HG02759 (cell line): ENCODE data around the gene HSP90AA1.
"Not testable (repeated sequence)": the region's sequence is repeated elsewhere in the genome, so short reads cannot be mapped to it uniquely, and the experiment has no call there.

Source experiments
- ATAC-seq: cut with Tn5 transposase; IDR thresholded peaks from one replicate; pipeline ENCODE4 v1.9.1; 2021; ENCODE audit warnings: mild to moderate bottlenecking, moderate library complexity; ENCODE audit not compliant: unreplicated experiment

HSP90AA1 gene

DNA sequence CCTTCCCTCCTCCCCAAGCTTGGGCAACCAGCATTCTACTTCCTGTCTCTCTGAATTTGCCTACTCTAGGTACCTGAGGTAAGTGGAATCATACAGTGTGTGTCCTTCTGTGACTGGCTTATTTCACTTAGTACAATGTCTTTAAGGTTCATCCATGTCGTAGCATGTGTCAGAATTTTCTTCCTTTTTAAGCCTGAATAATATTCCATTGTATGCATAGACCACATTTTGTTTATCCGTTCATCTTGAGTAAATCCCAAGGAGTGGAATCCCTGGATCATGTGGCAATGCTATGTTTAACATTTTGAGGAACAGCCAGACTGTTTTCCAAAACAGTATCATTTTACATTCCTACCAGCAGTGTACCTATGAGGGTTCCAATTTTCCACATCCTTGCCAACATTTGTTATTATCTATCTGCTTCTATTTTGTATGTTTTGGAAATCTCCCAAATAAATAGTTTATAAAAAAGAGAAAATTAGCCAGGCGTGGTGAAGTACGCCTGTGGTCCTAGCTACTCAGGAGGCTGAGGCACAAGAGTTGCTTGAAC, 12.4 kb downstream of the HSP90AA1 start:
- ATAC-seq = no peak

DNA sequence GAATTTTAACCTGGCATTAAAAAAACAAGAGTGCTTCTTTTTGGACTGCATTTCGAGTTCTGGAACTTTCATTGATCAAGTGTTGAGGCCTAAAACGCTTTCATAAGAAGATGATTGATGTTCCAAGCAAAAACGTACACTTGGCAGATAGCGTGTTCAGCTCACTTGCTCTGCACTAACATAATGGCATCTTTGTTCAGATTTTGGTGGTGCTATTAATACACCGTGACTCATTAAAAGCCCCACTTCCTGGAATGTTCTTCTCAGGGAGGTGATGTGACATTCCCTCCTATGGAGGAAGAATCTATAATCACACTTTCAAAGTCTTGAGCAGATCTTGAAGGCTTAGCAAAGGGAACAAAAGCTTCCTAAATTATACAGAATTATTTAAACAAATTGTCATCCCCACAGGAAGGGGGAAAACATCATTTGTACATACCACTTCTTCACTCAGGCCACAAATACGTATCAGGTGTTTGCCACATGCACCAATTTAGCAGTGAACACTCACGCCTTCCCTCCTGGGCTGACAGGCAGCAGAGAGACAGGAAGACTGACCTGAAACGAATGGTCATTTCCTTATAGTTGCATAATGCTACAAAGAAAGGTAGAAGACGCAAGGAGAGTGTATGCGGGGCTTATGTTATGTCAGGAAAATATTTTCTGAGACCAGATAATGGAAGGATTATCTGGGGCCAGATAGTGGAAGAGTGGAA, 15.4 kb downstream of the HSP90AA1 start:
- no peak for ATAC-seq

GRCh38 chr14:102066041-102066451, 20.8 kb downstream of the HSP90AA1 start:
- ATAC-seq = no peak

DNA sequence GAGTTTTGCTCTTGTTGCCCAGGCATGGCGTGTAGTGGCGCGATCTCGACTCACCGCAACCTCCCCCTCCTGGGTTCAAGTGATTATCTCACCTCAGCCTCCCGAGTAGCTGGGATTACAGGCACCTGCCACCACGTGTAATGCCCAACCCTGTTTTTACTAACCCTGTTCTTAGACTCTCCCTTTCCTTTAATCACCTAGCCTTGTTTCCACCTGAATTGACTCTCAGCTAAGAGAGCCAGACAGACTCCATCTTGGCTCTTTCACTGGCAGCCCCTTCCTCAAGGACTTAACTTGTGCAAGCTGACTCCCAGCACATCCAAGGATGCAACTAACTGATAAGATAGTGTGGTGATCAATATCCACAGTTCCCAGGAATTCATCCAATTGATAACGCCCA, 22.3 kb downstream of the HSP90AA1 start:
- ATAC-seq = not testable (repeated sequence)

DNA sequence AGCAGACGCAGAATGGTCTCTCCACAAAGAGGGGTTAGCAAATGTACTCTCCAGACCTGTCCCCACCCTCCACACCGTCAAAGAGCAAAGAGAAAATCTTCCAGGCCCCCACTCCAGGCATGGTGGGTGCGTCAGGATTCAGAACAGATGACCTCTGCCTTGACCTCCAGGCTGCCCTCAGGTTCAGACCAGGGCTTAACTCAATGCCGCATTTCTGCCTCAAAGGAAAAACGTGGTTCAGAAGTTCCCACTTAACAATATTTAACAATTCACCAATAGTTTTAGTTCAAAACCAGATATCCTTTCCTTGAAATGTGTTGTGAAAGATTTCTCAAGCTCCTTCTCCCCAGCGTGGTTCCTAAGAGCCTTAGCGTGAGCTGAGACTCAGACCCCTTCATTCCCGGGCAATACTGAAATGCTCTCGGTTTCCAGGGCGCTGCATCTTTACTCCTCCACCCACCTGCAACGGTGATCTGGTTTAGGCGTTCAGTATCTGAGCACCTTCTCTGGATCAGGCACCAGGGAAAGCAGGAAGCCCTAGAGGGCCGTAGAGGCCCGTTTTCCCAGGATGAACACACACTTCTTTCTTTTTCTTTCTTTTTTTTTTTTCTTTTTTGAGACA, 22.9 kb downstream of the HSP90AA1 start:
- no peak for ATAC-seq

- peak; percentile 71 for ATAC-seq
Observed at GRCh38 chr14:102063109-102063807, 23.6 kb downstream of the HSP90AA1 start.

DNA sequence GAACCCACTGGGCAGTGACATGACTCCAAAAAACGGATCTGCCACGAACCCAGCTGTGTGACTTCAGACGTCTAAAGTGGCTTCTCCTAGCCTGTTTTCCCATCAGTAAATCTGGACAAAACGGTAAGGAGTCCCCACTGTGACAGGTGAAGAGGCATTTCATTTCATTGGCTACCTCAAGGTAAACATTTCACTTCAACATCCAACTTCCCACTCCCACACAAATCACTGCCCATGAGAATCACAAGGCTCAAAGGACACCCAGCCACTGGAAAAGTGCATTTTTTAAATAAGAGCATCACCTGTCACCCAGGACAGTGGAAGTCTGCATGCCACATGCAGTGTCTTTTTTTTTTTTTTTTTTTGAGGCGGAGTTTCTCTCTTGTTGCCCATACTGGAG, 27.9 kb downstream of the HSP90AA1 start:
- ATAC-seq = no peak

GRCh38 chr14:102058146-102058545, 28.7 kb downstream of the HSP90AA1 start:
- no peak for ATAC-seq

GRCh38 chr14:102057480-102058114, 29.2 kb downstream of the HSP90AA1 start:
- ATAC-seq = no peak

DNA sequence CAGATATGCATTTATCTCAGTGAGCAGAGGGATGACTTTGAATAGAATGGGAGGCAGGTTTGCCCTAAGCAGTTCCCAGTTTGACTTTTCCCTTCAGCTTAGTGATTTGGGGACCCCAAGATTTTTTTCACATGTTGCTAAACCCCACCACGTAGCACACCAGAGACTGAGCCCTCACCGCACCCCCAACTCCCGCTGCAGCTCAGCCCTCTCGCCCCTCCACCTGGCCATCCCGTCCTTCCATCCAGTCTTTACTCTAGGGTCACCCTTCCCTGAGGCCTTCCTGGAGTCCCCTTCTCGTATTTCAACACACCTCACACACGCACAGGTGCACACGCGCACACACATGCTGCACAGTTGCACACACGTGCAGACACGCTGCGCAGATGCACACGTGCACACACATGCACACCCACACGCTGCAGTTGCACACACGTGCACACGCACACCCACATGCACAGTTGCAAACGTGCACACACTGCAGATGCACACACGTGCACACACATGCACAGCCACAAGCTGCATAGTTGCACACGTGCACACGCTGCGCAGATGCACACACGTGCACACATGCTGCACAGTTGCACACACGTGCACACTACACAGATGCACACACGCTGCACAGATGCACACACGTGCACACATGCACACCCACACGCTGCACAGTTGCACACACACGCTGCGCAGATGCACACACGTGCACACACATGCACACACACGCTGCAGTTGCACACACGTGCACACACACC, 30.0 kb downstream of the HSP90AA1 start:
- no peak for ATAC-seq

DNA sequence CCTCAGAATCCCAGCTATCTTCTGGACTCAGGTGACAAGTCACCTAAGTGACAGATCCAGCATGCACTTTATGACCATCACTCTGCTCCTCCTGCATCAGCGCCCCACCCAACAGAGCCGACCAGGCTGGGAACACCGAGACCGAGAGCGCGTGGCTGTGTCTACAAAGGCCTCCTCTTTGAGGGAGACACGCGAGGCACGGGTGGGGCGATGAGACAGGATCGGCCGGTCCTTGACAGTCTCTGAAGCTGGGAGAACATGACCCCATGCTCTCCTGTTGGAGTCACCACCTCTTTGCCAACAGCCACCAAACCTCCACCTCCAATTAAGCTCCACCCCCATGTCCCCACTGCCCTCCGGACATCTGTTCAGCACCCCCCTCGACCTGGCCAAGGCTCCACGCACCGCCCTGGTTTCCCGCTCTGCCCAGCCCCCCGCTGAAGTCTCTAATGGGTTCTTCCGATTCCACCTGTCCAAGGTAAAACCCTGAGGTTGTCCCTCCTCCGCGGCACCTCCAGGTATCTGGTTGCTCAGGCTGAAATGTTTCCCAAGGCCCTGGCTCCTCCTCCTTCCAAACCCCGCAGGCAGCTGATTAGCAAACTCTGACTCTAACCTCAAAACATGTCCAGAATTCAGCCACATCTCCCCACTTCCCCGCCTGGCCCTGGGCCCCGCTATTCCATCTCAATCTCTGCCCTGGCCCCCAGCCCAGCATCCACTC, 31.5 kb downstream of the HSP90AA1 start:
- ATAC-seq = no peak

DNA sequence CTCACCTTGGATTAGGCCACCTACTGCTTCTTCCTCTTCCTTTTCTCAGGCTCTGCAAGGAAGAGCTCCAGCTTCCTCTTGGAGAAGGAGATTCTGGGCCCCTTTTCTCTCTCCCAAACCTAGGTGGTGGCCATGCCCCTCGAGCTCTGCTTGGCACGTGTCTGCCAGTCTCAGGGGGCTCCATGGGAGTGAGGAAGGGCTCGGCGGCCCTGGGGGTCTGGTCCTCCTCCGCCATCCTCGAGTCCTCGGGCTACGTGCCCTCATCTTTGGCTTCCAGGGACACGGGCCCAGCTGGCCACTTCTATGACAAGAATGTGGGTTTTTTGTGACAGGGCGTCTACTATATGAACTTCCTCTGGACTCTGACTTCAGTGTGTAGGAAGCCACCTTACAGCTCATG, 34.3 kb downstream of the HSP90AA1 start:
- no peak for ATAC-seq

GRCh38 chr14:102050625-102051024, 36.2 kb downstream of the HSP90AA1 start:
- ATAC-seq = no peak

DNA sequence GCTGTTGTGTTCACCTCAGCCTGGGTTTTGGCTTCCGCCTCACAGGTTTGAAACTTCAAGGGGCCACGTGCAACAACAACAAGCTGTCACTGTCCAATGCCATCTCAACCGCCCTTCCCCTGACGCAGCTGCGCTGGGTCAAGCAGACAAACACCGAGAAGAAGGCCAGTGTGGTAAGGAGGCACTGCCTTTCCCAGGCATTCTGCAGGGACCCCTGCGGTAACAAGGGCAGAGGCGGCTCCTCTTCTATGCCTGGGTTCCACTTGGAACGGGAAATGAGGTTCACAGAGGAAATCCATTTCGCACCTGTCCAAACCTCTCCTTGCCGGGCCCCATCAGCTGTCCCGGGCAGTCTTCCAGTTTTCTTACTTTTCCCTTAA, 36.8 kb downstream of the HSP90AA1 start:
- ATAC-seq = no peak

GRCh38 chr14:102049258-102050025, 37.4 kb downstream of the HSP90AA1 start:
- no peak for ATAC-seq

DNA sequence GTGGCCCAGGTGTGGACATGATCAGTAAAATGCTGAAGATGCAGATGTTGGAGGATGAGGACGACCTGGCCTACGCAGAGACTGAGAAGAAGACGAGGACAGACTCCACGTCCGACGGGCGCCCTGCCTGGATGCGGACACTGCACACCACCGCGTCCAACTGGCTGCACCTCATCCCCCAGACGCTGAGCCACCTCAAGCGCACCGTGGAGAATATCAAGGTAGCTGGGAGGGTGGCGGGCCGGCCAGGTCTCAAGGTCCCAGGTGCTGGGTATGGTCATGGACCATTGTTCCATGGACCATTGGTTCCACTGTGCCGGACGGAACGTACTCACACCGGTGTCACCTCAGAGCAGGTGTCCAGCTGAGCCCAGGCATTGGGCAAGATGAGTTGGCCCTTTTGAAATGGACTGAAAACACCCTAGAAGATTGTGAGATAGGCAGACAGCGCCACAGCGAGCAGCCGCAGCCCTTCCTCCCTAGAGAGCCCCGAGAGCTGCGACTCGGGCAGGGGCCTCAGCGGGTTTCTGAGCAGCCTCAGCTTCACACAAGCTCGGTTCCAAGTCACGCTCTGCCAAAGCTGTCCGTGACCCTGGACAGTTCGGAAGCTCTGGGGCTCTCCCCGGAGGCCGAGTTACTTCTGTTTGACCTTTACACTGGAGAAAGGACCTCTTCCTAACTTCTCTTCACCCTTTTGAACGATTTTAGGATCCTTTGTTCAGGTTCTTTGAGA, 38.9 kb downstream of the HSP90AA1 start:
- no peak for ATAC-seq

DNA sequence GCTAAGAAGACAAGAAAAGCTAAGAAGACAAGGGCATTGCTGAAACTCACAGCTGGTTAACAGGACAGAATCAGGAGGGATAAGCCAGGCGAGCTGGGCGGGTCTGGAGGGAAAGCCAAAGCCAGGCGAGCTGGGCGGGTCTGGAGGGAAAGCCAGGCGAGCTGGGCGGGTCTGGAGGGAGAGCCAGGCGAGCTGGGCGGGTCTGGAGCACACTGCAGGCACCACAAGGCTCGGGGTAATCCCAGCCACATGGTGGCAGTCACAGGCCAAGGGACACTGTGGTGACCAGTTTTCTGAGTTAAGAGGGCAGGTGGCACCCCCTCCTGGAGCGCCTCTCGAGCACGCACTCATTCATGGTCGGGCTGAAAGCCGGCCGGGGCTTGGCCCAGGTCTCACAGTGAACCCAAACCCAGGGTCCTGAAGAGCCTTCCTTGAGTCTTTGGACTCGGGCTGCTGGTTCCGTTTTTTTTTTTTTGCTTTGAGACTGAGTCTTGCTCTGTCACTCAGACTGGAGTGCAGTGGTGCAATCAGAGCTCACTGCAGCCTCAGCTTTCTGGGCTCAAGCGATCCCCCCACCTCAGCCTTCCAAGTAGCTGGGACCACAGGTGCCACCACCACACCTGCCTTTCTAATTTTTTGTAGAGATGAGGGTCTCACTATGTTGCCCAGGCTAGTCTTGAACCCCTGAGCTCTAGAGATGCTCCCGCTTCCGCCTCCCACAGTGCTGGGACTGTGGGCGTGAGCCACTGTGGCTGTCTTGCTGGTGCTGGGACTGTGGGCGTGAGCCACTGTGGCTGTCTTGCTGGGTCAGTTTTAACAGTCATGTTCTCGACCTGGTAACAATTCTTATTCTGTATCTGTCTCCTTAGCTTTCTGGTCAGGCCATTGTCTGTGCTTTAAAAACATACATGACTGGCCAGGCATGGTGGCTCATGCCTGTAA, 40.2 kb downstream of the HSP90AA1 start:
- no peak for ATAC-seq
